NCI-H1417 treated with DMSO at 0.1 percent for 48 hours (cell line): ENCODE data around the gene PTDSS2.
A peak's percentile ranks its signal among the peaks of the same experiment; 100 is the strongest.
"Not testable (repeated sequence)": the region's sequence is repeated elsewhere in the genome, so short reads cannot be mapped to it uniquely, and the experiment has no call there.

Experiments
- DNase-seq: peaks from one replicate; lab custom pipeline; 2025; lab: John Stamatoyannopoulos, UW

PTDSS2 gene

DNA sequence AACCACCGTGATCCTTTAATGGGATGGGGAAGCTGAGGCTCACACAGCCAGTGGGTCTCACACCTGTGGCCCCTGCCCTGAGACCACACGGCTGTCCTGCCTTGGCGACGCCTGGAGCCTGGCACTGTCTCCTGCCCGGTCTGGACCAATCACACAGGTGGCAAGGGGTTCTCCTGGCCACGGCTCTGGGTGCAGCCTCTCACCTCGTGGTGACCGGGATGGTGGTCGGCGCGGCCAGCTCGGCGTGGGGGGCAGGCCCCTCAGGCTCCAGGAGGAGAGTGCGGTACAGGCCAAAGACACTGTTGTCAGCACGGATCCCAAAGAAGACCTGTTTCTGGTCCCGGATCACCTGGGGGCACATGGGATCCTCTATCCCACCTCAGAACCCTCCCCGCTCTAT lies 17.0 kb upstream of the PTDSS2 start:
- DNase-seq = no peak

DNA sequence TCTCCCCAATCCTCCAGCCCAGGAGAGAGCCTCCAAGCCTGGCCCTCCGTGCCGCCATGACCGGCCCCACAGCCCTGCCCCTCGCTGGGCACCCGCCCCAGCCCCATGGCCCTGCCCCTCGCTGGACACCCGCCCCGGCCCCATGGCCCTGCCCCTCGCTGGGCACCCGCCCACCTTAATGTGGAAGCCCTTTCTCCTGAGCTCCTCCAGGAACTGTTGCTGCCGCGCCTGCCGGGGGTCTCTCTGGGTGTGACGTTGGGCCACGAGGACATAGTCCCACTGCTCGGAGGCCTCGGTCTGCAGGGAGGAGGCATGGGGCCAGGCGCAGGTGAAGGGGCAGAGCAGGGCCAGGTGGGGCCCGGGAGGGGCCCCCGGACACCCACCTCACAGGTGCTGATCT lies 16.4 kb upstream of the PTDSS2 start:
- DNase-seq = no peak

DNA sequence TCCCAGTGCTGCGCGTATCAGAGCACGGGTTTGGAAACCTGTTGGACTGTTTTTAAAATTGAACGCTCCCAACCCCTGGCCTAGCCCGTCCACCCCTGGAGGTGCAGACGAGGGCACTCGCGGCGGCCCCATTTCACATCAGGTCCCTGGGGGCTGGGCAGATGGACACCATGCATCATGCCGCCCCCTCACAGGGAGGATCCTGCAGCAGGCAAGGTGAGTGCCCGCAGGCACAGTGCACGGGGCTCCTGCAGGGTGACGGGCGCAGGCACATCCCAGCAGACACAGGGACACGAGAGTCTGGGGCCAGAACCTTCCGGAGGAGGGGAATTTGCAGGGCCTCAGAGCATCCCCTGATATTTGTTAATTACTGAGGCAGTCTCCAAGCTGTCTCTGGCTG lies 15.6 kb upstream of the PTDSS2 start:
- no peak for DNase-seq

DNA sequence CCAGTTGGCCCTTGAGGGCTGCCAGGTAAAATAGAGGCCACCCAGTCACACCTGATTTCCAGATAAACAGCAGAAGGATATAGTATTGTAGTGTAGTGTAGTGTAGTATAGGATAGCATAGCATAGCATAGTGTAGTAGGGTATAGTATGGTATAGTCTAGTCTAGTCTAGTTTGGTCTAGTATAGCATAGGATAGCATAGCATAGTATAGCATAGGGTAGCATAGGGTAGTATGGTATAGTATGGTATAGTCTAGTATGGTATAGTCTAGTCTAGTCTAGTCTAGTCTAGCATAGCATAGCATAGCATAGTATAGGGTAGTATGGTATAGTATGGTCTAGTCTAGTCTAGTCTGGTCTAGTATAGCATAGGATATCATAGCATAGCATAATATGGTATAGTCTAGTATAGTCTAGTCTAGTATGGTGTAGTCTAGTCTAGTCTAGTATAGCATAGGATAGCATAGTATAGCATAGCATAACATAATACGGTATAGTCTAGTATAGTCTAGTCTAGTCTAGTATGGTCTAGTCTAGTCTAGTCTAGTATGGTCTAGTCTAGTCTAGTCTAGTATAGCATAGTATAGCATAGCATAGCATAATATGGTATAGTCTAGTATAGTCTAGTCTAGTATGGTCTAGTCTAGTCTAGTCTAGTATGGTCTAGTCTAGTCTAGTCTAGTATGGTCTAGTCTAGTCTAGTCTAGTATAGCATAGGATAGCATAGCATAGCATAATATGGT lies 14.9 kb upstream of the PTDSS2 start:
- DNase-seq = not testable (repeated sequence)

DNA sequence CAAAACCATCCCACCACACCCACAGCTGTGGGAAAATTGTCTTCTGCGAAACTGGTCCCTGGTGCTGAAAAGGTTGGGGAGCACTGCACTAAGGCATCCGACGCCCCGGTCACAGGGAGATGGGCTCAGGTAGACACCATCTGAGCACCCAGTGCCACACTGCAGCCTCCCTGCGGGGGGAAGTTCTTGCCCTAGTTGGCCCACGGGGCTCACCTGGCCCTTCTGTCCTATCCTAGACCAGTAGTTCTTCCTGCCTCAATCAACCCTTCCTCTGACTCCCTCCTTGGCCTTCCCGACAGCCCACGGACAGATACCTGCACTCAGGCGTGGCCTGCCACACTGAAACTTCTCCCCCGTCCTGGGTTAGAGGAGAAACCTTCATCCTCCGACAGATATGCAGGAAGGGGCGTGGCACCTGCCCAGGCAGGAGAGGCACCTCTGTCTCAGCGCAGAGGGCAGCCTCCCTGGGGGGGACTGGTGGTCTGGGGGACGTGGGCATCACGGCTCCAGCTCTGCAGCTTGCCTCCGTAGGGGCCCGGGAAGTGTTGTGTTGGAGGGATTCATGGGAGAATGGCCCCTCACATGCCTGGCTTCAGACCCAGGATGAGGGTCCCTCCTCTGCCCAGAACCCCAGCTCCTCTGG lies 12.7 kb upstream of the PTDSS2 start:
- DNase-seq = no peak

DNA sequence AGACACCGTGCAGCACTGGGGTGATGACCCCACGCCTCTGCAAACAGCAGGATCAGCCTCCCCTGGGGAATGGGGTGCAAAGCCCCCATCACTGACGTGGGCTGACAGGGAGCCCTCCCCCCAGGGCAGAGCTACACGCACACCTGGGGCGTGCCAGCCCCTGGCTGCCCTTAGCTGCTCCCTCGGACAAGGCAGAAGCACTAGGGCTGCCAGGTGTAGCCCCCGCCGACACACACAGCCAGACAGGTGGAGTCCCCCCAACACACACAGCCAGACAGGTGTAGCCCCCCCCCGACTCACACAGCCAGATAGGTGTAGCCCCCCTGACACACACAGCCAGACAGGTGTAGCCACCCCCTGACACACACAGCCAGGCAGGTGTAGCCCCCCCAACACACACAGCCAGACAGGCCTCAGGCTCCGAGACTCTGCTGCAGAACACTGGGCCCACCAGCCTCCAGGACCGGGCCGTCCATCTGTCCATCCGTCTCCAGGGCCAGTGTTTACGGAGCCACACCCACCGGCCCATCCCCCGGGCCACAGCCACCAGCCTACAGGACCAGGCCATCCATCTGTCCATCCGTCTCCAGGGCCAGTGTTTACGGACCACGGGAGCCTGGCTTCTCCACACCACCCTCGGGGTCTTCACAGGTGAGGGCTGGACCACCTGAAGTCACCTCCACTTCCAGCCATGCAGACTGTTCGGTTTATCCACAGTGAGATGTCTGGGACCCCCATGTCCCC lies 11.8 kb upstream of the PTDSS2 start:
- no peak for DNase-seq

DNA sequence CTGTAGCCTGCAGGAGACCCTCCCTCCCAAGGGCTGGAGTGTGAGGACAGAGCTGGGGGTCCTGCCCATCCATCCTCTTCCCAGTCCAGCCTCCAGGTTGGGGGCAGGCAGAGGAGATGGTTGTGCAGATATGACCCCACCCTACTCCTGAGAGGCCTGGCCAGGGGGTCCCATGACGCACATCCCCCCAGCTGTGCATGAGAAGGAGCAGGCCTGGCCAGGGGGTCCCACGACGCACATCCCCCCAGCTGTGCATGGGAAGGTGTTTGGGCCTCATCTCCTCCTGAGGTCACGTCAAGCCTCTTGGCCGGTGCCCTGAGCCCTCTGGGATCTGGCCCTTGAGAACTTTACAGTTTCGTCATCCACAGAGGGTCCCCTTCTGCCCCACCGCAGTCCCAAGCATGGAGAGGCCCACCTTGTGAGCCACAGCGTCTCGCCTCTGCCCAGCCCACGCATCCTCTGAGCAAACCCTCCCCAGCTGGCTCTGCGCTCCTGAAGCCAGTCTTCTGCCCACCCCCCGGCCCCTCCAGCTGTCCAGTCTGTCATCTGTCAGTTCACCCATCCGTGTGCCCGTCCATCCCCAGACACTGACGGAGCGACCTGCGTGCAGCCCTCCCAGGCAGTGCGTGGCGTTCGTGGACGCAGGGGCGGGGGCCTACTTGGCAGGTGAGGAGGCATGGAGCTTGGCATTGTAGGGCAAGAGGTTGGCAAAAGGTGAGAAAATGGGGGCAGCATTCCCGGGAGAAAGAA lies 10.6 kb upstream of the PTDSS2 start:
- DNase-seq = no peak

DNA sequence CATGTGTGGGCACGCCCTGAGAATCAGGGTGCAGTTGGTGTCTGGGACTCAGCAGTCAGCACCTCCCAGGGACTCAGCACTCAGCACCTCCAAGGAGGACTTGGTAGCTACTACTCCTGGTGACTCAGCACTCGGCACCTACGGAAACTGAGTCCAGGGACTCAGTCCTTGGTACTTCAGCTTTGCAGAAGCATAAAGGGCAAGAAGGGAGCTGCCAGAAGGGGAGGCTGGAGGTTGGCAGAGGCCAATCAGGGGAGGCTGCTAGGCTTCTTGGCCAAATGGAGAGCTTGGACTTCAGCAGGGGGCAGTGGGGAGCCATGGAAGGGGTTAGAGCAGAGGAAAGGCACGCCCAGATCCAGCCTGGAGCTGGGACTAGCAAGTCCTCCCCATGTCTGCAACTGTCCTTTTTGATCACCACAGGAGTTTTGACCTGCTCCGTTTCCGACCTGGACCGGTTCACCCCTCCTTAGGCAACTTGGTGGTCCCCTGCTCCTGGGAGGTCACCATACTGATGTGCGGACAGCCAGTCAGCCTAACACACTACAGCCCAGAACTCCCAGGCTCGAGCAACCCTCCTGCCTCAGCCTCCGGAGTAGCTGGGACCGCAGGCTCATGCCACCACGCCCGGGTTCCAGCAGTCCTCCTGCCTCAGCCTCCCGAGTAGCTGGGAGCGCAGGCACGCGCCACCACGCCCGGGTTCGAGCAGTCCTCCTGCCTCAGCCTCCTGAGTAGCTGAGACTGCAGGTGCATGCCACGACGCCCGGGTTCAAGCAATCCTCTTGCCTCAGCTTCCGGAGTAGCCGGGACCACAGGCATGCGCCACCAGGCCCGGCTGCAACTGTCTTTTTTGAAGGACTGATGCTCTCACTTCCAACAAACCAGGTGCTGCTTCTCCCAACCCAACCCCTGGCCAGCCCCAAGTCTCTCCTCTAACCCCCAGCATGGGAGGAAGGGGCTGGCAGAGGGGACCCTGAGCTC lies 9.7 kb upstream of the PTDSS2 start:
- DNase-seq = no peak

DNA sequence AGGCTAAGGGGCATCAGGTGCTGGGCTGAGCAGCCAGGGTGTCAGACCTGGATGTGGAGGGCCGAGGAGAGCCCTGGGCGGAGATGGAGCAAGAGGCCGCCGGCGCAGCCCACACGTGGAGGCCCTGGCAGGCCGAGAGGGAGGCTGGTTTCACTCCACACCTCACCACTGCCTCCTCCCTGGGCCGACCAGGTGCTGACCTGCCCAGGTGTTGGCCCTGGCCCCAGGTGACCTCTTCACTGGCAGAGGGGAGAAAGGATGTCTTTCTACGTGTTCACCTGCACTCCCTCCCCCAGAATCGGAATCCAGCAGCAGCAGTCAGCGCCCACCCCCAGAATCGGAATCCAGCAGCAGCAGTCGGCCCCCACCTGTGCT lies 9.0 kb upstream of the PTDSS2 start:
- DNase-seq = no peak

DNA sequence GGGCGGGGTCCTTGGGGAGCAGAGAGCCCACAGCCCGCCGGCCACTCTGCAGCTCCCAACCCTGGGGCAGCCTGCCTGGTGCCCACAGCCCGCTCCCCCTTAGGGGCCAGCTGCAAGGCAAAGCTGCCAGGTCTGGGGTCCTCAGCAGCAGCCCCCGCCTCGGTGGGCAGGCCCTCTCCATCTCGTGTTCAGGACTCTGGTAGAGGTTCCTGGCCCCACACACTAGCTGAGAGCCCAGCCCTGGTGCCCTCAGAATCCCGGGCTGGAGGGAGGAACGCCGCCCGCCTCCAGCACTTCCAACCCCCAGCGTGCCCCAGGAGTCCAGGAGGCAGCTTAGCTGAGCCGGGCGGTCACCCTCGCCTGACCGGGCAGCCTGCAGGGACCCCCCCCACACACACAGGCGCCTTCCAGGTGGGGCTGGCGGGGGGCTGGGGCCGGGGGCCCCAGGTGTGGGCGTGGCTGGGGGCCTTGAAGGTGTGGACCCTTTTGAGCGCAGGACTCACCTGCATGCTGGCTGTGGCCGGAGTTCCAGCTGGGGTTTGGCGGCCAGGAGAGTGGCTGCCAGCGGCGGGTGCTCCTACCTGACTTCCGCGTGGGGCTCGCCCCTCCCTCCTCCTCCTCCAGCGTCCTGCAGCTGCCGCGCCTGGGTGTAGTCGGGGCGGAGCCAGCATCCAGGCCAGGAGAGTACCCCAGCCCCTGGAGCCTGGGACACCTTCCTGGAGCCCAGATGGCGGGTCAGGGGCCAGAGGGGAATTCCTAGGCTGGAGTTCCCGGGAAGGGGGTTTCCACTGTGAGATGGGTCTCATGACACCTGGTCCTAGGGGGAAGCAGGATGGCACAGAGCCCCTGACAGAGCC lies 8.4 kb upstream of the PTDSS2 start, which contains the start of gene ANO9:
Gene ANO9, minus strand, starts transcription at position 594 of the 857 bp plus-strand sequence. Its CDS starts 85 bp downstream, at position 509.
- DNase-seq = no peak

DNA sequence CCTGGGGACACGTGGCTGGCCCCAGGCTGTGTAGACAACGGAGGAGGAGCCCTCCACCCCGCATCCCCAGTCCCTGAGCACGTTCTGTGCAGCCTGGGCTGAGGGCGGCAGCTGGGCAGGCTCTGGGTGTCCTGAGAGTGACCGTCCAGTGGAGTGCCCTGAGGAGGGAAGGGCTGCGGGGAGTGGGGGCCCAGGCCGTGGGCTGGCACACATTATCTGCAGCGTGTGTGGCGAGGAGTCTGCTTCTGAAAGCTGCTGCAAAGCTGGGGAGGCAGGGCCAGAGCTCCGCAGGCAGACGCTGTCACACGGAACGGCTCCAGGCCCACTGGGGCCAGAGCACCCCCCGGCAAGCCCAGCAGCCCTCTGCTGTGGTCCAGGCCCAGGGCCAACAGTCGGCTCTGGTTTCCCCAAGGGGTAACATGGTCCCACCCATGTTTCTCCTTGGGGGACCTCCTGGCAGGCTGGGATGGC lies 7.4 kb upstream of the PTDSS2 start:
- no peak for DNase-seq

DNA sequence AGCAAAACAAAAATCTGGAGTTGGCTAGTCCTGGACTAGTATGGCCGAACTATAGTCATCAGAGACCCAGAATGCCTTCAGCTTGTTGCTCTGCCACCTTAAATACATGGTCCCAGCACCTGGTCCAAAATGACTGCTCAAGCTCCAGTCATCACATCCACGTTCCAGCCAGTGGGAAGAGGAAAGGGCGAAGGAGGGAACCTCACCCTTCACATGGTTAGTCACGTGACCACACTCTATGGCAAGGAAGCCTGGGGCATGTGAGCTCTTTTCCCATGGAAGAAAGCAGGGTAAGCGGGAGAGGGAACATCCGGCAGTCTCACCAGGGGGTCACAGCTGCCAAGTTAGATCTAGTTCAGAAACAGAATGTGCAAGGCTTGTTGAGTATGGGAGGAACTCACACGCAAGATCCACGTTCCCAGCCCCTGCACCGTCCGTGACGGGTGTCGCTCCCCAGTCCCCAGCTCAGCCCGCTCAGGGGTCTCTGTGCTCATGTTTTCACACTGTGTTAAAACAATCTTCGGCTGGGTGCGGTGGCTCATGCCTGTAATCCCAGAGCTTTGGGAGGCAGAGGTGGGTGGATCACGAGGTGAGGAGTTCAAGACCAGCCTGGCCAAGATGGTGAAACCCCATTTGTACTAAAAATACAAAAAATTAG lies 6.4 kb upstream of the PTDSS2 start:
- DNase-seq = no peak

DNA sequence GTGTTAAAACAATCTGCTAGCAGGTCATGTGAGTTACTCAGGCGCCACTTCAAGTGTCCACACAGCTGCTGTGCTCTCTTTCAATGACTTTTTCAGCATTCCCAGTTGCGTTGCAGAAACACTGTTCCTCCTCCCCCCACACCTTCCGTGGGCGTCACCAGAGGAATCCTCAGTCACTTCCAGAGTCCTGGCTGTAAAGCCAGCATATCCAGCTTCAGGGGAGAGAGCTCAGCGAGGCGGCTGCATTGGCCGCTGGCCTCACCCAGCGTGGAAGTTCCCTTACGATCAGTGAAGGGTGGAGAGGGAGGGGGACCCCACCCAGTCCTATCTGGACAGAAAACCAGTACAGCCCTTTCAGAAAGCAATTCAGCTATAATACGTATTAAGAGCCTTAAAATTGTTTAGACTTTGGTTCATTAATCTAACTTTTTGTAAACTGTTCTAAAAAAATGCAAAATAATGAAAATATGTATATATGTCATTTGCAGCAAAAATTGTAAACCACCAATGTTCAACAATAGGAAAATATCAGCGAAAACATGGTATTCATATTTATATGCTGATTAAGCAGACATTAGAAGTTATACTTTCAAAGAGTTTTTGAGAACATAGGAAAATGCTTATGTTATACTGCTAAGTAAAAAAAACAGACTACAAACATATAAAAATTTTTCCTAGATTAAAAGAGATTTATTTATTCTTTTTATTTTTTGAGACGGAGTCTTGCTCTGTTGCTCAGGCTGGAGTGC lies 5.5 kb upstream of the PTDSS2 start:
- DNase-seq = no peak

DNA sequence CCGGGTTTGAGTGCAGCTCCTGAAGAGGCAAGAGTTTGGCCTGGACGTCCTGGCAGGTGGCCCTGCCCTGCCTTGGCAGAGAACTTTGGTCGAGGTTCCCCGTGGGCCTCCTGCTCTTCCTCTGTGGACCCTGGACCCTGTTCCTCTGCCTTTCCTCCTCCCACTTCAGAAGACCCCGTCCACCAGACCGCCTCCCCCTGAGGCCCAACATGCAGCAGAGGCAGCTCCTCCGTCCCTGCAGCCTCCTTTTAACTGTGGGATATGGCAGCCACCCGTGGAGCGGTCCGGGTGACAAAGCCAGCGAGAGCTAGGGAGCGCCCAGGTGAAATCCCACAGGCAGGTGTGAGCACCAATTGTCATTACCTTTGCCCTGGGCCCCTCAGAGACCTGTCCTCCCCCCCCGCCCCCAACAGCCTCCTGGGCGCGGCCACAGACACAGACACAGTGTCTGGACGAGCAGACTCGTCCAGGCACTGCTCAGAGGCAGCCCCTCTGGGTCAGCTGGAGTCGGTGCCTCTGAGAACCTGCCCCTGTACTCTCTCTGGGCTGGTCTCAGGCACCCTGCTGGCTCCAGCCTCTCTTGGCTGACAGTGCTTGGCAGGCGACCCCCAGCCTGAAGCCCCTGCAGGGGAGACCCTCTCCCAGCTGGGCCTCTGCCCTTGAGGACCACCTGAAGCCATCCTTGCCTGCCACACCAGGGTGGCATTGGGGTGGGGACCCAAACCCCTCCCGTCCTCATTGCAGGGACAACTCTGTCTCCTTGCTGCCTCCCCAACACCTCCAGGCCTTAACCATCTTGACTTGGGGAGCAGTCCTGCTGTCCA lies 4.1 kb upstream of the PTDSS2 start:
- no peak for DNase-seq

DNA sequence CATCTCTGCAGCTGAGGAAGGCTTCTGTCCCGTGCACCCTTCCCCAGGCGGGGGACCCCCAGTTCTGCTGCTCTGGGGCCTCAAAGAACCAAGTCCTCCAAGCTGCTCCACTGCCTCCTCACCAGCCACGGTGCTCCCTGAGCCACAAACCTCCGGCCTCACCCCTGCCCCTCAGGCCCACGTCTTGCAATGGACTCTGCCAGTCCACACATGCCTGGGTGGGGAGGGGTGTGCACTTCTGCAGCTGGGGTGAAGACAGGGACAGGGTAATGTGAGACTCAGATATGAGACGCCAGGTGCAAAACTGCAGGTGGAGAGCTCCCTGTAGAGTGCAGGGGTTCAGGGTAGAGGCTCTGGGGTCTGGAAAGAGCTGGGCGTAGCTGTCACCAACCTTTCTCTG lies 3.2 kb upstream of the PTDSS2 start:
- no peak for DNase-seq

DNA sequence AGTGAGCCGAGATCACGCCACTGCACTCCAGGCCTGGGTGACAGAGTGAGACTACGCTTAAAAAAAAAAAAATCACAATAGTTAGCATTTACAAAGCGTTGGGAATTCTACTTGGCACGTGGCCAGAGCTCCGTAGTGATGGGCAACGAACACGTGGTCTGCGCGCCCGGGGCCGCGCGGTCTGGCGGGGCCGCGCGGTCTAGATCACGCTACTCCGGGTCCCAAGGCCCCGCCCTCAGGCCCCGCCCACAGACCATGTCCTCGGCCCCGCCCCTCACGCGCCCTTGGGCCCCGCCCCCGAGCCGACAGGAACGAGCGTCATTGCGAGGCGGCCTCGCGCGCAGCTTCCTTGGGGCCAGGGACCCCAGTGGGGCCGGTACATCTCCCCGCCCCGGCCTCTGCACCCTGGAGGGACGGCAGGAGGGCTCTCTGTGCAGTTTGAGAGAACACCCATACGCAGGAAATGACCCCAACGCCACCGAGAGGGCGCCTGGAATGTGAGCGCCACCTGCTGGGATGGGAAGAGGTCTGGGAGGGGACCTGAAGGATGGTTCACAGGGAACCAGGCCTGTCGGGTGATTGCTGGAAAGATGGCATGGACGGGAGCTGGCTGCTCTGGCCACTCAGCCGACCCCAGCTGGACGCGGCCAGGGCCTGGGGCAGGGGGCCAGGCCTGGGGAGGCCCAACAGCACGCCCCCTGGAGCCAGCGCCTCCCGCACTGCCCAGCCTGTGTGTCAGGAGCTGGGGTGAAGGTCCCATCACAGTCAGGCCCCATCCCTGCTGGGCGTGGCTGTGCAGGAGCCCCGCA lies 2.0 kb upstream of the PTDSS2 start:
- peak; percentile 72 for DNase-seq
